SK-N-SH treated with all-trans-retinoic acid at 6 μM for 48 hours (cell line): Measurements from ENCODE around the gene STAG1.

Source experiments
- ARNTL ChIP-seq: fragments of 450-650 bp; formaldehyde crosslinking; IDR thresholded peaks from 2 replicates; pipeline ENCODE4 v1.5.0; 2020; ENCODE audit warnings: low read depth, mild to moderate bottlenecking, moderate library complexity, borderline replicate concordance
- ISL1 ChIP-seq: fragments of 250-450 bp; sonication (Bioruptor Pico); IDR thresholded peaks from 2 replicates; pipeline ENCODE4 v2.1.2; 2022; ENCODE audit warnings: mild to moderate bottlenecking, moderate library complexity
- PPARA ChIP-seq: fragments of 250-450 bp; sonication (Bioruptor Pico); IDR thresholded peaks from 2 replicates; pipeline ENCODE4 v1.5.0; 2020; ENCODE audit warnings: mild to moderate bottlenecking, borderline replicate concordance
- RARB ChIP-seq: fragments of 250-450 bp; sonication (Bioruptor Pico); IDR thresholded peaks from 2 replicates; pipeline ENCODE4 v1.8.0; 2021; ENCODE audit warnings: mild to moderate bottlenecking, moderate library complexity
- ZC3H10 ChIP-seq: fragments of 250-450 bp; sonication (Bioruptor Pico); IDR thresholded peaks from 2 replicates; pipeline ENCODE4 v1.5.1; 2021; ENCODE audit warnings: mild to moderate bottlenecking, moderate library complexity
- TF ChIP-seq, protein P1 (sequence below): fragments of 250-450 bp; sonication (Bioruptor Pico); IDR thresholded peaks from 2 replicates; pipeline ENCODE4 v1.5.0; 2020; ENCODE audit warnings: mild to moderate bottlenecking, moderate library complexity
- TF ChIP-seq, protein P2 (sequence below): fragments of 250-450 bp; sonication (Bioruptor Pico); IDR thresholded peaks from 2 replicates; pipeline ENCODE4 v1.8.0; 2020; ENCODE audit warnings: mild to moderate bottlenecking, moderate library complexity, borderline replicate concordance
- TF ChIP-seq, protein P3 (sequence below): fragments of 250-450 bp; sonication (Bioruptor Pico); IDR thresholded peaks from 2 replicates; pipeline ENCODE4 v1.5.1; 2020; ENCODE audit warnings: low read depth, mild to moderate bottlenecking, moderate library complexity

DNA sequence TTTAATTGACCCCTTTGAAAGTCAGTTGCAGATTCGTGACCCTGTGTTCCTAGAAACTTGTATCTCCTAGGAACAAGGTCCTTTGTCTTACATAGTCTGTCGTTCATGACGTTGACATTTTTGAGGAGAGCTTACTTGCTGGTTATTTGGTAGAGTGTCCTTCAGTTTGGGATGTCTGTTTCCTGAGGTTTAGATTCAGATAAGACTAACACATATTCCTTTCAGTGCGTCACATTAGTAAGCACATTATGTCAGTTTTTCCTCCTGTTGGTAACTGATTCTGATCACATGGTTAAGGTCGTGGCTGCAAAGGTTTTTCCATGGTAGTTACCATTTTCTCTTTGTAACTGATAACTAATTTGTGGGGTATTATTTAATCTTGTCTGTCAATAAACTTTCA is 421.3 kb downstream of the STAG1 start:
- TF ChIP-seq, protein P1, sequence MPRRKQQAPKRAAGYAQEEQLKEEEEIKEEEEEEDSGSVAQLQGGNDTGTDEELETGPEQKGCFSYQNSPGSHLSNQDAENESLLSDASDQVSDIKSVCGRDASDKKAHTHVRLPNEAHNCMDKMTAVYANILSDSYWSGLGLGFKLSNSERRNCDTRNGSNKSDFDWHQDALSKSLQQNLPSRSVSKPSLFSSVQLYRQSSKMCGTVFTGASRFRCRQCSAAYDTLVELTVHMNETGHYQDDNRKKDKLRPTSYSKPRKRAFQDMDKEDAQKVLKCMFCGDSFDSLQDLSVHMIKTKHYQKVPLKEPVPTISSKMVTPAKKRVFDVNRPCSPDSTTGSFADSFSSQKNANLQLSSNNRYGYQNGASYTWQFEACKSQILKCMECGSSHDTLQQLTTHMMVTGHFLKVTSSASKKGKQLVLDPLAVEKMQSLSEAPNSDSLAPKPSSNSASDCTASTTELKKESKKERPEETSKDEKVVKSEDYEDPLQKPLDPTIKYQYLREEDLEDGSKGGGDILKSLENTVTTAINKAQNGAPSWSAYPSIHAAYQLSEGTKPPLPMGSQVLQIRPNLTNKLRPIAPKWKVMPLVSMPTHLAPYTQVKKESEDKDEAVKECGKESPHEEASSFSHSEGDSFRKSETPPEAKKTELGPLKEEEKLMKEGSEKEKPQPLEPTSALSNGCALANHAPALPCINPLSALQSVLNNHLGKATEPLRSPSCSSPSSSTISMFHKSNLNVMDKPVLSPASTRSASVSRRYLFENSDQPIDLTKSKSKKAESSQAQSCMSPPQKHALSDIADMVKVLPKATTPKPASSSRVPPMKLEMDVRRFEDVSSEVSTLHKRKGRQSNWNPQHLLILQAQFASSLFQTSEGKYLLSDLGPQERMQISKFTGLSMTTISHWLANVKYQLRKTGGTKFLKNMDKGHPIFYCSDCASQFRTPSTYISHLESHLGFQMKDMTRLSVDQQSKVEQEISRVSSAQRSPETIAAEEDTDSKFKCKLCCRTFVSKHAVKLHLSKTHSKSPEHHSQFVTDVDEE (CRISPR knock-in tag), result no peak
- TF ChIP-seq ISL1 (CRISPR knock-in tag) (no peak), PPARA (CRISPR knock-in tag) (no peak), ZC3H10 (no peak), ARNTL (no peak), RARB (CRISPR knock-in tag) (no peak)
- TF ChIP-seq, protein P2, sequence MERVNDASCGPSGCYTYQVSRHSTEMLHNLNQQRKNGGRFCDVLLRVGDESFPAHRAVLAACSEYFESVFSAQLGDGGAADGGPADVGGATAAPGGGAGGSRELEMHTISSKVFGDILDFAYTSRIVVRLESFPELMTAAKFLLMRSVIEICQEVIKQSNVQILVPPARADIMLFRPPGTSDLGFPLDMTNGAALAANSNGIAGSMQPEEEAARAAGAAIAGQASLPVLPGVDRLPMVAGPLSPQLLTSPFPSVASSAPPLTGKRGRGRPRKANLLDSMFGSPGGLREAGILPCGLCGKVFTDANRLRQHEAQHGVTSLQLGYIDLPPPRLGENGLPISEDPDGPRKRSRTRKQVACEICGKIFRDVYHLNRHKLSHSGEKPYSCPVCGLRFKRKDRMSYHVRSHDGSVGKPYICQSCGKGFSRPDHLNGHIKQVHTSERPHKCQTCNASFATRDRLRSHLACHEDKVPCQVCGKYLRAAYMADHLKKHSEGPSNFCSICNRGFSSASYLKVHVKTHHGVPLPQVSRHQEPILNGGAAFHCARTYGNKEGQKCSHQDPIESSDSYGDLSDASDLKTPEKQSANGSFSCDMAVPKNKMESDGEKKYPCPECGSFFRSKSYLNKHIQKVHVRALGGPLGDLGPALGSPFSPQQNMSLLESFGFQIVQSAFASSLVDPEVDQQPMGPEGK (CRISPR knock-in tag), result no peak
- TF ChIP-seq, protein P3, sequence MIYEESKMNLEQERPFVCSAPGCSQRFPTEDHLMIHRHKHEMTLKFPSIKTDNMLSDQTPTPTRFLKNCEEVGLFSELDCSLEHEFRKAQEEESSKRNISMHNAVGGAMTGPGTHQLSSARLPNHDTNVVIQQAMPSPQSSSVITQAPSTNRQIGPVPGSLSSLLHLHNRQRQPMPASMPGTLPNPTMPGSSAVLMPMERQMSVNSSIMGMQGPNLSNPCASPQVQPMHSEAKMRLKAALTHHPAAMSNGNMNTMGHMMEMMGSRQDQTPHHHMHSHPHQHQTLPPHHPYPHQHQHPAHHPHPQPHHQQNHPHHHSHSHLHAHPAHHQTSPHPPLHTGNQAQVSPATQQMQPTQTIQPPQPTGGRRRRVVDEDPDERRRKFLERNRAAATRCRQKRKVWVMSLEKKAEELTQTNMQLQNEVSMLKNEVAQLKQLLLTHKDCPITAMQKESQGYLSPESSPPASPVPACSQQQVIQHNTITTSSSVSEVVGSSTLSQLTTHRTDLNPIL (CRISPR knock-in tag), result no peak
